NCI-H1105 treated with DMSO at 0.1 percent for 48 hours (cell line): ENCODE data around the gene RPL39.
"Not testable (repeated sequence)": the region's sequence is repeated elsewhere in the genome, so short reads cannot be mapped to it uniquely, and the experiment has no call there.

Experiments used
- DNase-seq: peaks from one replicate; lab custom pipeline; 2025; lab: John Stamatoyannopoulos, UW

RPL39 gene

GRCh38 chrX:119791437-119792231 lies at the start of gene RPL39:
Gene RPL39, minus strand, starts transcription at chrX:119791630. Its CDS starts 54 bp downstream, at chrX:119791576.
- peak; percentile 86 for DNase-seq

- no peak for DNase-seq
These were observed 42.5 kb upstream of the RPL39 start for GRCh38 chrX:119833905-119834304.

- no peak for DNase-seq
These were observed 37.0 kb upstream of the RPL39 start for GRCh38 chrX:119828446-119828845.

GRCh38 chrX:119826399-119826959 lies 35.0 kb upstream of the RPL39 start:
- no peak for DNase-seq

- DNase-seq: not testable (repeated sequence)
These were observed 32.8 kb upstream of the RPL39 start for GRCh38 chrX:119824221-119824620.

- not testable (repeated sequence) for DNase-seq
These were observed 30.3 kb upstream of the RPL39 start for GRCh38 chrX:119821703-119822102.

GRCh38 chrX:119817130-119817690 lies 25.8 kb upstream of the RPL39 start:
- no peak for DNase-seq

- DNase-seq: no peak
These were observed 24.9 kb upstream of the RPL39 start for GRCh38 chrX:119816300-119816699.

GRCh38 chrX:119809185-119809666 lies 17.8 kb upstream of the RPL39 start:
- no peak for DNase-seq

- DNase-seq: not testable (repeated sequence)
These were observed 17.0 kb upstream of the RPL39 start for GRCh38 chrX:119808461-119808860.

GRCh38 chrX:119802546-119802945 lies 11.1 kb upstream of the RPL39 start:
- DNase-seq: no peak

- no peak for DNase-seq
These were observed 10.1 kb upstream of the RPL39 start for GRCh38 chrX:119801253-119802221.

- DNase-seq: no peak
These were observed 423 bp downstream of the RPL39 start for GRCh38 chrX:119790977-119791436.

GRCh38 chrX:119784747-119785446 lies 6.5 kb downstream of the RPL39 start:
- DNase-seq: no peak

GRCh38 chrX:119783026-119783425 lies 8.4 kb downstream of the RPL39 start:
- no peak for DNase-seq

- DNase-seq: no peak
These were observed 12.6 kb downstream of the RPL39 start for GRCh38 chrX:119778829-119779228.

GRCh38 chrX:119775517-119776238 lies 15.8 kb downstream of the RPL39 start:
- no peak for DNase-seq

- DNase-seq: not testable (repeated sequence)
These were observed 22.0 kb downstream of the RPL39 start for GRCh38 chrX:119769388-119769787.

GRCh38 chrX:119768436-119768835 lies 23.0 kb downstream of the RPL39 start:
- DNase-seq: not testable (repeated sequence)

GRCh38 chrX:119763836-119764387 lies 27.5 kb downstream of the RPL39 start:
- DNase-seq: no peak
